GM18868 (cell line): ENCODE results near the gene TMEM9.

Source experiments
- ATAC-seq: cut with Tn5 transposase; IDR thresholded peaks from one replicate; pipeline ENCODE4 v1.9.1; 2021; ENCODE audit warnings: mild to moderate bottlenecking, moderate library complexity; ENCODE audit not compliant: unreplicated experiment

TMEM9 gene

GRCh38 chr1:201154389-201155165, at the start of gene TMEM9:
TSS of gene TMEM9 (minus strand) at chr1:201154474. CDS start at chr1:201153923, 551 bp downstream.
- peak; percentile 94 for ATAC-seq

DNA sequence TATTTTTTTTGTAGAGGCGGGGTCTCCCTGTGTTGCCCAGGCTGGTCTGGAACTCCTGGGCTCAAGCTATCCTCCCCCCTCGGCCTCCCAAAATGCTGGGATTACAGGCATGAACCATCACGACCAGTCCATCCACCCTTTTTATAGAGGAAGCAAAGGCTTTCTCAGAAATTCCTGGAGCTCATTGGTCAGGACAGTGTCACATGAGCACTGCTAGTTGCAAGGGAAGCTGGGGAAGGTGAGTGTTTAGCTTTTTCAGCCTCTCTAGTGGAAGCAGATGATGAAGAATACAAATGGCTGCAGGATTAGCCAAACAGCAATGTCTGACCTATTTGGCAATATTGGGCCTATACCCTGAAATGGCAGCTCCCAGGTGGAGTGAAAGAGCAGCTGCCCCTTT, 44.3 kb upstream of the TMEM9 start:
- no peak for ATAC-seq

DNA sequence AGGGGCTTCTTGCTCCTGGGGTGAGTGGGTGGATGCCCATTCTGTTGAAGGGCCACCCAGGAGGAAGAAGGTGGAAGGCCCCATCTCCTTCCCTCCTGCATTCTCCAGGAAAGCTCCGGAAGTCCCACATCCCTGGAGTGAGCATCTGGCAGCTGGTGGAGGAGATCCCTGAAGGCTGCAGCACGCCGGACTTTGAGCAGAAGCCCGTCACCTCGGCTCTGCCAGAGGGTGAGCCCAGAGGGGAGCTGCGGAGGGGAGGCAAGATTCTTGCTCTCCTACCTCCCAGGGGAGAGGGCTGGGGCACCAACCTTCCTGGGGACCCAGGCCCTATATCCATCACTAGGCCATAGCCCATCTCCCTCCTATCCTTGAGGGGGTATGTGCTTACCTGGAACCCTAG, 39.8 kb upstream of the TMEM9 start:
- no peak for ATAC-seq

GRCh38 chr1:201192261-201192788, 38.1 kb upstream of the TMEM9 start:
- no peak for ATAC-seq

DNA sequence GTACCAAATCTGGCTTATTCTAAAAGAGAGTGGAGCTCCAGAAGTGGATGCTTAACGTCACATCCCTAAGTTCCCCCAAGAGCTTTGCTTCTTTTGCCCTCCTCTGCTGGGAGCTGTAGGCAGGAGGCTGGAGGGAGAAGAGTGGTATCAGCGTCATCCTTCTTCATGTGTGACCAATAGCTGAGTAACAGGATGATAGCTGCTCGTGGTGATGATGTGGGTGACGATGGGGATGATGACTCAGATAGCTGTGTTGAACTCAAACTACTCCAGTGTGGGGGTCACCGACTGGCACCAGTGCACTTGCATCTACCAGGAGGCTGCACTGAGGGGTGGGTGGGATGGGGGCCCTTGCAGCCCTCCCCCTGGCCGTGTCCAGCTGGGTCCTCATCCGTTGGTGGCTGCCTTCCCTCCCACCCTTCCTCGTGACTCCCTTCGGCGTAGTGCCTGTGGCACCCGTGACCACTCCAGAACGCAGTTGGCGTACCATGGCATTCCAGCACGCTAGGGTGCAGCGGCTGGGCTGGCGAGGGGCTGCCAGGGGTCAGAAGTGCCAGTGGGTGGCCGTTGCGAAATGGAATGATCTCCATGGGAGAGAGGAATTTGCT, 37.5 kb upstream of the TMEM9 start:
- ATAC-seq, result no peak

DNA sequence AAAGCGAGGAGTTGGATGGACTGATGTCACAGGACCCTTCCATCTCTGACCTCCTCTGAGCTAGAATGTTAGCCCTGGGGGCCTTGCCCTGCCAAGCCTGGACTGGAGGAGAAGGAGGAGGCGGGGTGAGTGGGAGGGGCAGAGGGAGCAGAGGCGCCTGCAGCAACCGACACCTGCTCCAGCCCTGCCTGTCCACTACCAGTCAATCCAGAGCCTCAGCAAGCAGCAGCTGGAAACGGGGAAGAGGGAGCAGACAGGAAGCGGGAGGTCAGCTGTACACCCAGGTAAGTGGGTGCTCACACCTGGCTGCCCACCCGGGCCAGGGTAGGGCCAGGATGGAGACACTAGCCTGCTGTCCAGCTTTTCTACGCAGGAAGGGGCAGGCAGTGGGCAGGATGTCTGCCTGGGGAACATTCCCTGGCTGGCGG, 36.4 kb upstream of the TMEM9 start, which contains the start of gene IGFN1:
TSS of gene IGFN1 (plus strand) at position 201 of the 428 bp plus-strand sequence. CDS start 2,470 bp downstream, outside the sequence.
- no peak for ATAC-seq

- no peak for ATAC-seq
These were observed 35.7 kb upstream of the TMEM9 start for GRCh38 chr1:201190005-201190404.

- no peak for ATAC-seq
These were observed 34.8 kb upstream of the TMEM9 start for GRCh38 chr1:201189085-201189484.

DNA sequence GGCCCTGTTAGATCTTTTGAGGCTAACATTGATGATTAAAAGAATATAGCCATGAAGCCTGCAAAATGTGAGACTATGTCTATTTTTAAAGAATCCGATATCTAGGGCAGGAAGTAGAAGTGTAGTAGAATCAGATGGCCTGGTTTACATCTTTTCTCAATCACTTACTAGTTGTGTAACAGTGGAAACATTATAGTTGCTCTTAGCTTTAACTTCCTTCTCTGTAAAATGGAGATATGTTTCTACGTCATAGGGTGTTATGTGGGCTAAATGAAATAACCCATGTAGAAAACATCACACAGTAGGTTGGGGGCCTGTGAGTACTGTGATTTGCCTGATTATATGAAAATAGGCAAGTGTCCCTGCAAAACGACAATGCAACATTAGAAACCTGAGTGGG, 31.9 kb upstream of the TMEM9 start:
- no peak for ATAC-seq

- ATAC-seq, result no peak
These were observed 31.4 kb upstream of the TMEM9 start for GRCh38 chr1:201185527-201186128.

GRCh38 chr1:201185123-201185453, 30.8 kb upstream of the TMEM9 start:
- ATAC-seq, result no peak

DNA sequence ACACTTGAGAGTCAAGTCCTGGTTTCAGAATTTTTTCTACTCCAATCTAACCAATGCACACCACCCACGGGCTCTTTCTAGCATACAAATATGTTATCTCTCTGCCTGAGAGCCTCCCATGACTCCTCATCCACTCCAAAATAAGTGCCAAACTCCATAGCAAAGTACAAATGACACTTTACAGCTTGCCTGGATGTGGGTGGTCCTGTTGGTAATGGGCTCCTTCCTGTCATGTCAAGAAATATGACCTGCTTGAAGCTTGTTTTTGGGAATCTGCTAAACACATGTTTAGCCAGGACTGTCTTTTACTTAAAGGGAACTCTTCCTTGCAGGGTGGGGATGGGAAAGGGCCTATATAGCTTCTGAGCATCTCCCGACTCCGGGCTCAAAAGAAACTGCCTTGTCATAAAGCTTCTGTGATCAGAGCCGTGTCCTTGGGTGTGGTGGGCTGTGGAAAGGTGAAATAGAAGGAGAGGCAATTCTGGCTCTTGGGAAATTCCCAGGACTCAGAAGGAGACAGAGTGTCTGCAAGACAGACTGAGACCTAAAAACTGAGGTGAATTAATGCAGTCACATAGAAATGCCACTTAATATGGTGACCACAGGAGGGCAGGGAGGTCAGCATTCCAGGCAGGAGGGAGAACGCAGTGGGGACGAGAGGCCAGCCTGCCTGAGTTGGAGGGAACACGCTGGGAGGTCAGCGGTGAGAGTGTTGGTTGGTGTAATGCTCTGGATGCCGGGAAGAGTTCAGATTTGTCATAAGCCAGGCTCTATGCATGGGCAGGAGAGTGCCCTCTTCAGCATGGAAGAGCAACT, 30.2 kb upstream of the TMEM9 start:
- ATAC-seq, result no peak

DNA sequence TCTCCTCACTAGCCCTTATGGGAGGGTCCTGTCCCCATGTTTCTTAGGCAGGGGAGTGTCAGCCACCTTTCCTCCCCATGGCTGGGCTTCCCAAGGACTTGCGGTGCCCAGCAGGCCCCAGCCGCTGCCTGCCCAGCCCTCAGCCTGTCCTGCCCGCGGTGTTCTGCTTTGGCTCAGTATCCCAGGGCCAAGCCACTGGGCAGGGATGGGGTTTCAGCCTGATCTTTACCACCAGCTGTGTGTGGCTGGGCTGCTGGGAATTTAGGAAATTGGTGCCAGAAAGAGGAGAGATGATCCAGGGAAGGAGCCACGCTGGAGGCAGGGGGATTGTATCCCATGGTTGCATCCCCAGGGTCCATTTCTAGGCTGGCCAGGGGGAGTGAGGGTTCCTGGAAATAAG, 29.5 kb upstream of the TMEM9 start:
- no peak for ATAC-seq

DNA sequence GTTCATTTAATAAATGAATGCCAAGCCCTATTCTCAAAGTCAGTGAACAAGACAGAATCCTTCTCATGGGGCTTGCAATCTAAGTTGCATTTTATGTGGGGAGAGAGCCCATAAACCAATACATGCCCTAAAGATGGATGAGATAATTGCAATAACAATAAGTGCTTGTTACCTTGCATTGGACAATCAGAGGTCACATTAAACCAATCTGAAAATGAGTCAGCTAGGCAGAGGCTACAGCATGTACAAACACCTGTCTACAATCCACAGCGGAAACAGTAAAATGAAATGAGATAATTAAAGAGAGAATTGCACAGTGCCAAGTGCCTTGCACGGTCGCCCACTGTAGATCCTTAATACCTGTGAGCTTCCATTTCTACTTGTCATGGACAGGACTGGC, 28.9 kb upstream of the TMEM9 start:
- ATAC-seq, result no peak

GRCh38 chr1:201181726-201182125, 27.5 kb upstream of the TMEM9 start:
- no peak for ATAC-seq

- no peak for ATAC-seq
These were observed 27.0 kb upstream of the TMEM9 start for GRCh38 chr1:201181323-201181722.

DNA sequence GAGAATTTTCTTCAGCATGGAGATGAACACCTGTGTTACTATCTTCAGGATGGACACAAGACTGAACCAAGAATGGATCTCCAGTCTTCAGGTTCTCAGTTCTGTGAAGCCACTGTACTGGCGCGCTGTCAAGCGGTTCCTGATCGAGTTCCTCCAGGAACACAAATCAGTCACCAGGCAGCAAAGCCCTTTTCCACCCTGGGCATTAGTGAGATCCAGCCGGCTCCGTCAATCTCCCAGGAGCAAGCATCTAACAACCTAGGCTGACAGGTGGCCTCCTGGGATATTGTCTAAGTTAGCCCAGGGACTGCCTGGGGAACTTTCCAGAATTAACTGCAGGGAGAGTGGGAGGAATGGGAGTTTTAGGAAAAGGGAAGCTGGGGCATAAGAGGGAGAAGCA, 26.6 kb upstream of the TMEM9 start:
- ATAC-seq, result no peak

DNA sequence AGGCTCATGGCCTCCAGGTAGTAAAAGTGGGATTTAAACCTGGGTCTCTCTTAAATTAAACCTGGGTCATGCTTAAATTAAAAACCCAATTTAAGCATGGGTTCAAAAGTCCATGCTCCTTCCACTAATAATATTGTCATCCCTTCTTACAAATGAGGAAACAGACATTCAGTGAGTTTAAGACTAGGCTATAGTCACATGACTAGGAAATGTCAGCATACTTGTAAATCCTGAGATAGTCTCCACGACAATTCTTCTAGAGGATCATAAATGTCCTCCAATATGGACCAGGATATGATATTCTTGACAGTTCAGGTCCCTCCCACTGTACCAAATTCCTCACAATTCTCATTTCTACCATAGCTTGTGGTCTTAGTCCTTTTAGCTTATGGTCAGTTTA, 25.9 kb upstream of the TMEM9 start:
- no peak for ATAC-seq

DNA sequence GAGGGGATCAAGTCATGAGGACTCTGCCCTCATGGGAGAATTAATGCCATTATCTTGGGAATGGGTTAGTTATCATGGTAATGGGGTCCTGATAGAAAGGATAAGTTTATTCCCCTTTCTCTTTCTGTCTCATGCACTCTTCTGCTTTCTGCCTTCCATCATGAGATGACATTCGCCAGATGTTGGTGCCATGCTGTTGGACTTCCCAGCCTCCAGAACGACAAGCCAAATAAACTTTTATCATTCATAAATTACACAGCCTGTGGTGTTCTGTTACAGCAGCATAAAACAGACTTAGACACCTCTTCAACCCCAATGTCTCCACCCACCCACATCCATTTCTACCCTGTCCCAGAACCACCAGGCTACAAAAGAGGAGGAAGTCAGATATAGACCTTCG, 24.4 kb upstream of the TMEM9 start:
- ATAC-seq, result no peak

DNA sequence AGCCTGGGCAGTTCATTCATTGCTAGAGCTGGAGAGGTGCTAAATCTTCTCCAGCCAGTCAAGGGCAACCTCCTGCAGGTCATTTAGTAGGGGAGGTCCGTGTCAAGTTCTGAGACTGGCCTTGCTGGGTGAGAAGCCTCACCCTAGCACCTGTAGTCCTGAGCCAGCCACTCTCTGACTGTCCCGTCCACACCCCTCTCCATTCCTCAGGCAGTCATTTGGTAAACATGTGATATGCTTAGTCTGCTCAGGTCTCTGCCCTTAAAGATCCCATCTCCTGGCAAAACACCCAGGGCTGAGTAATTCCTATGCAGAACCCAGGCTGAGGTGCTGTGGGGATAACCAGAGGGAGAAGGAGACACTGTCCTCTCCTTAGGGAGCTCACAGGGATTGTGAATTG, 22.7 kb upstream of the TMEM9 start:
- ATAC-seq, result no peak

DNA sequence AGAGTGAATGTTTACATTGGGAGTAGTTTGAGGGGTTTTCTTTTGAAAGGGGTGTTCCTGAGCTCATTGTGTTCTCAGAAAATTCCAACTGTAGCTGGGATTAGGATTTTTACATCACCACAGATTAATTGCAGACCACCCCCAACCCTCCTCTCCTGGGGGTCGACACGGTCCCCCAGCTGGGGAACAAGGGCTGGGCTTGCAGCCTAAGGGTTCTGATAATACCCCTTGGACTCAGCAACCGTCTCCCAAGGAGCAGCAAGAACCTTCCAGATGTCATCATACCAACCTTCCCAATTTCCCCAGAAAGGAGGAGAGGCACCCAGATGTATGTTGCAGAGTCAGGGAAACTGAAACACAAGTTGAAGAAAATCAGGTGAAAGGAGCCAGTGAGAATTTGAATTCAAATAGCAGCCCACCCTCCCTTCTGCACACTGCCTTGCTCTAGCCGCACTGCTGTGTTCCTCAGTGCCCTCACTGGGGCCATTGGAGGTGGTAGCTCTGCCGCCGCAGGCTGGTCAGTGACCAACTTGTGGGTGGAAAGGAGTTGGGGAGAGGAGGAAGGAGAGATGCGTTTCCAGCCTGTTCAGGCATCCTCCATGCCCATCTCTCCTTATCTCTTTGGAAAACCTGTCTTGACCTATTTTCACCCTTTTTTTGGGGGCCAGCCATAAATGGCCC, 21.7 kb upstream of the TMEM9 start:
- no peak for ATAC-seq
